Chondrocyte (in vitro differentiated cells): ENCODE measurements around the gene LTO1. TPM values are rescaled to one million over a fixed set of nuclear protein-coding genes. Genes with fewer than 3 reads are reported as not detected.

Experiments
- DNase-seq: peaks from one replicate; pipeline ENCODE4 v3.0.0; 2021; ENCODE audit warnings: mixed read lengths, low spot score
- H3K27ac Mint-ChIP-seq: one replicate; pipeline ENCODE4 v1.8.0; 2021; ENCODE audit warnings: mild to moderate bottlenecking, moderate library complexity, mixed read lengths; ENCODE audit not compliant: unreplicated experiment
- H3K27me3 Mint-ChIP-seq: 2 replicates; pipeline ENCODE4 v1.8.0; 2021; ENCODE audit warnings: low read depth, mixed read lengths
- H3K36me3 Mint-ChIP-seq: 2 replicates; pipeline ENCODE4 v1.8.0; 2021; ENCODE audit warnings: low read depth, mixed read lengths
- H3K4me1 Mint-ChIP-seq: 2 replicates; pipeline ENCODE4 v1.8.0; 2021; ENCODE audit warnings: low read depth, mild to moderate bottlenecking, mixed read lengths
- H3K4me3 Mint-ChIP-seq: one replicate; pipeline ENCODE4 v1.8.0; 2021; ENCODE audit warnings: mild to moderate bottlenecking, moderate library complexity, mixed read lengths; ENCODE audit not compliant: unreplicated experiment
- H3K9me3 Mint-ChIP-seq: 2 replicates; pipeline ENCODE4 v1.8.0; 2021; ENCODE audit warnings: low read depth, mixed read lengths
- total RNA-seq: library from RNA; stranded (reverse); gene quantifications from 3 replicates; pipeline ENCODE4 v1.2.1, GENCODE V29; 2021
- TF ChIP-seq, protein P1 (sequence below): fragments of 200-600 bp; sonication (generic); IDR thresholded peaks from 2 replicates; pipeline ENCODE4 v1.5.0; 2021; ENCODE audit warnings: antibody characterized with exemption, mild to moderate bottlenecking, moderate library complexity

The LTO1 gene
- total RNA-seq, 1 donor from 2014 or later: 16.2 TPM

DNA sequence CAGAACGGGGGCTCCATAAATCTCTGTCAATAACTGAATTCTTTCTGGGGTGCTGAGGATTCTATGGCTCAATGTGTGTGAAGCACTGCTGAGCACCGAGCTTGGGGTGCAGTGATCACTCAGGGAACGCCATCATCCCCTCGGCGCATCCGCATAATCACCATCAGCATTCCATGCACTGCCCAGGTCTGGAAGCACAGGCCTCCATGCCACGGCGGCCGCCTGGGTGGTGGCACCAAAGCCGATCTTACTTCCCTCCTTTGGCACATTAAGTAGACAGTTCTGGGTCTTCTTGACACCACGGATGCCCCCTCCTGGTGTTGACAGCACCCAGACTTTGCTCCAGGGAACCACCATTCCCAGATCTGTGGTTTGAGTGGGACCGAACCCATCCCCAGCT lies 15.6 kb downstream of the LTO1 start:
- no peak overlapping the region for H3K27ac Mint-ChIP-seq
- no peak overlapping the region for H3K4me3 Mint-ChIP-seq
- TF ChIP-seq, protein P1, sequence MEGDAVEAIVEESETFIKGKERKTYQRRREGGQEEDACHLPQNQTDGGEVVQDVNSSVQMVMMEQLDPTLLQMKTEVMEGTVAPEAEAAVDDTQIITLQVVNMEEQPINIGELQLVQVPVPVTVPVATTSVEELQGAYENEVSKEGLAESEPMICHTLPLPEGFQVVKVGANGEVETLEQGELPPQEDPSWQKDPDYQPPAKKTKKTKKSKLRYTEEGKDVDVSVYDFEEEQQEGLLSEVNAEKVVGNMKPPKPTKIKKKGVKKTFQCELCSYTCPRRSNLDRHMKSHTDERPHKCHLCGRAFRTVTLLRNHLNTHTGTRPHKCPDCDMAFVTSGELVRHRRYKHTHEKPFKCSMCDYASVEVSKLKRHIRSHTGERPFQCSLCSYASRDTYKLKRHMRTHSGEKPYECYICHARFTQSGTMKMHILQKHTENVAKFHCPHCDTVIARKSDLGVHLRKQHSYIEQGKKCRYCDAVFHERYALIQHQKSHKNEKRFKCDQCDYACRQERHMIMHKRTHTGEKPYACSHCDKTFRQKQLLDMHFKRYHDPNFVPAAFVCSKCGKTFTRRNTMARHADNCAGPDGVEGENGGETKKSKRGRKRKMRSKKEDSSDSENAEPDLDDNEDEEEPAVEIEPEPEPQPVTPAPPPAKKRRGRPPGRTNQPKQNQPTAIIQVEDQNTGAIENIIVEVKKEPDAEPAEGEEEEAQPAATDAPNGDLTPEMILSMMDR: no peak
- H3K36me3 Mint-ChIP-seq: peaks cover 1% of the 10 kb centered on the region
- no peaks in the 10 kb centered on the region for H3K9me3 Mint-ChIP-seq
- DNase-seq: peak; percentile 47
- H3K4me1 Mint-ChIP-seq: no peaks in the 10 kb centered on the region
- no peaks in the 10 kb centered on the region for H3K27me3 Mint-ChIP-seq

DNA sequence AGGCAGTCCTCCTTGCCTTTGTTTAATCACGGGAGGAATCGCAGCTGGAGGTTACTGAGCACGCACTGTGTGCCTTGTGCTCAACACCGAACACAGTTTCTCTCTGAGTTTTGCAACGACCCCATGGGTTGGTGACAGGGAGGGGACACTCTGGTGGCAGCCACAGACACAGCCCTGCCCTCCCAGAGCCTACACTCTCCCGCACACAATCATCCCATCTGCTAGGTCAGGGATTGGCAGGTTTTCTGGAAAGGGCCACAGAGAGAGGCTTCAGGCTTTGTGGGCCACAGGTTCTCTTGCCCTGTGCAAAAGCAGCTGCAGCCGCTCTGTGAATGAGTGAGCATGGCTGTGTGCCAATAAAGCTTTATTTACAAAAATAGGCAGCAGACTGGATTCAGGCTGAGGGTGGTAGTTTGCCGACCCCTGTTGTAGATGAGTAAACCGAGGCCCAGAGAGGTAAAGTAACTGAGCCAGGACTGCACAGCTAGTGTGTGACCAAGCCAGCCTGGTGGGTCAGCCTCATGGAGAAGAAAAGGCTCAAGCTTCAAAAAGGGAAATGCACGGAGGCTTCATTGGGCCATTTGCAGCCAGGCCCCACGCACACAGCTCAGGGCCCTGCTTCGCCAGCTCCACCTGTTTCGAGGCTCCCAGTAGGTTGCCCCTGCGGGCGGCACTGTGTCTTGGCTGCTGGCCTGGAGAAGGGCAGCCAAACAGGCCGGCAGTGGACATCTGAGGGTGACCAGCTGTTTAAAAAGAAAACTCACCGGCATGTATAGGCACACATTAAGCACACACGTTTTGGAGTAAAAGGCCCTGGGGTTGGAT lies 16.3 kb downstream of the LTO1 start:
- TF ChIP-seq, protein P1: no peak
- H3K27me3 Mint-ChIP-seq: no peaks in the 10 kb centered on the region
- no peaks in the 10 kb centered on the region for H3K4me1 Mint-ChIP-seq
- H3K4me3 Mint-ChIP-seq: no peak overlapping the region
- H3K9me3 Mint-ChIP-seq: no peaks in the 10 kb centered on the region
- H3K36me3 Mint-ChIP-seq: peaks cover 1% of the 10 kb centered on the region
- DNase-seq: peak; percentile 73
- H3K27ac Mint-ChIP-seq: no peak overlapping the region

DNA sequence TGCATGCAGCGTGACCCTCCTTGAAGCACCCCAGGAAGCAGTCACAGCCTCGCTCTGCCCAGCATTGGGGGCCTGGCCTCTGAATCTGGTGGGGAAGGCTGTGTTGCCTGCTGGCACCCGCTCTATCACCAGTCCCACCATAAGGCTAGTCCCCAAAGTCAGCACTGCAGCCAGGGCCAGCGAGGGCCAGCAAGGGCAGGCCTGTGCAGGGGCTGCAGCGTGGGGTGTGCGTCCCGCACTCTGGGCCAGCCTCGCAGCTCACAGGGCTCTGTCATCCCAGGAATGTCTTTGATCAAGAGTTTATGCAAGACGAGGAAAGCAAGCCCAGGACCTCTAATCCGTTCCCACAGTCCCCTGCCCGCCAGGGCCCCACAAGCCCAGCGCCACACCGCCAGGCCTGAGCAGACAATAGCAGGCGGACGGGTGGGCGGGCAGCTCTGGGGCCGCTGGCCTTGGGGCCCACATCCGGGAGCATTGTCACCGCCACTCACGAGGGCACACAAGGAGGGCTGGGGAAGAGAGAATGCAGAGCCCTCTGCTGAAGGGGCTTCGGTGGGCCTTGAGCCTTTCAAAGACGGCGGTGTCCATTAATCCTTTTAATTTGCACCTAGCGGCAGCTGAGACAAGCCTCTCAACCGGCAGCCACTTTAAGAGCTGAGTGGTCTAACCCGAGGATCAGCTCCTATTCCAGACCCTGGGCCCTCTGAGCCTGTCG lies 17.1 kb downstream of the LTO1 start:
- H3K27me3 Mint-ChIP-seq: no peaks in the 10 kb centered on the region
- no peak overlapping the region for H3K27ac Mint-ChIP-seq
- no peaks in the 10 kb centered on the region for H3K4me1 Mint-ChIP-seq
- TF ChIP-seq, protein P1: no peak
- peaks cover 3% of the 10 kb centered on the region for H3K36me3 Mint-ChIP-seq
- peak; percentile 79 for DNase-seq
- no peak overlapping the region for H3K4me3 Mint-ChIP-seq
- no peaks in the 10 kb centered on the region for H3K9me3 Mint-ChIP-seq

DNA sequence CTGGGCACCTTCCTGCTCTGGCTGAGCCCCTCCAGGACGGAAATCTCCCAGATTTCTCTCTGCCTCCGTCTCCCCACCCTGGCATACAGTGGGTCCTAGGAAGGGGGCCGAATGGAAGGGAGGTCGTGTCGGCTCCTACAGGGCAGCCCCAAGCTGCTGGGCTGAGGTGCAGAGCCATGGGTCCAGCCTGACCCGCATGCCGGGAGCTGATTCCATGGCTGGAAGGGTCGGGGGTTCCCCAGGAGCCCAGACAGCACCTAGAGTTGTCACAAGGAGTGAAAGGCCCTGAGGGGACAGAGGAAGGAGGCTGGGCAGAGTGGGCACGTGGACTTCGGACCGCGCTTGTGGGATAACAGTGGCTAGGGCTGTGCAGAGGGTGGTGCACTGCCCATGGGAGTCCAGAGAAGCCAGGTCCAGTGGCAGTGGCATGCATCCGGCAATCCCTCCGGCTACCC lies 17.7 kb downstream of the LTO1 start:
- Mint-ChIP-seq H3K4me3 (no peak overlapping the region), H3K27ac (no peak overlapping the region)

More for the DNA sequence above, 17.7 kb downstream of the LTO1 start:
- peak; percentile 73 for DNase-seq
- TF ChIP-seq, protein P1: no peak
- Mint-ChIP-seq H3K36me3 (peaks cover 3% of the 10 kb centered on the region), H3K27me3 (no peaks in the 10 kb centered on the region), H3K9me3 (no peaks in the 10 kb centered on the region), H3K4me1 (no peaks in the 10 kb centered on the region)
